Measurements from ENCODE around the gene TOR1AIP2. TPM values are rescaled to one million over a fixed set of nuclear protein-coding genes. Genes with fewer than 3 reads are reported as not detected.
"Not testable (repeated sequence)": the region's sequence is repeated elsewhere in the genome, so short reads cannot be mapped to it uniquely, and the experiment has no call there.

TOR1AIP2 gene
- total RNA-seq, 1 donor from 2014 or later = 88.5 TPM

DNA sequence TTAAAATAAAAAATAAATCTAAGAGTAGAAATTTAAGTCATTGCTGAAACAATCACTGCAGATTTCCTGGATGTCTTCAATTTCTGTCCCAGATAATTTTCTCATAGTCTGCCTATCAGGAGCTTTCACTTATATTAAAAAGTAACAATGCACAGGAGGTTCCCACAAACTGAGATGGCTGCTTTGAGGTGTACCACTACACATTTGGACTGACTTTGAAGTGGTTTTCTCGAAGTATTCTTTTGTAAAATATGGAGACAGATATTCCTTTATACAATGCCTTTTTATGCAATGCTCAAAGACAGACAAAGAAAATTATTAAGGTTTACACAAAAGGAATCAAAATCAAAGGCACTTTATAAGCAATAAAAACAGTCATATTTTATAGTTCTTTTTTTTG lies 24.5 kb downstream of the TOR1AIP2 start:
- H3K9me3 ChIP-seq = no peaks in the 10 kb centered on the region
- H3K36me3 ChIP-seq = peaks cover 66% of the 10 kb centered on the region
- no peak overlapping the region for H3K4me3 ChIP-seq
- no peaks in the 10 kb centered on the region for H3K4me1 ChIP-seq
- TF ChIP-seq CTCF (IDR thresholded peaks at IDR 0.05) = no peak
- no peak for ATAC-seq
- no peaks in the 10 kb centered on the region for H3K27me3 ChIP-seq
- no peak for DNase-seq
- intact Hi-C loops (cut with DNase I) = no loop called here
- H3K27ac ChIP-seq = no peak overlapping the region

GRCh38 chr1:179848233-179848632 lies 29.4 kb downstream of the TOR1AIP2 start:
- Histone ChIP-seq H3K27ac (no peak overlapping the region), H3K27me3 (no peaks in the 10 kb centered on the region), H3K4me3 (no peak overlapping the region), H3K36me3 (peaks cover 80% of the 10 kb centered on the region), H3K9me3 (no peaks in the 10 kb centered on the region), H3K4me1 (no peaks in the 10 kb centered on the region)
- TF ChIP-seq CTCF (IDR thresholded peaks at IDR 0.05) = no peak
- DNase-seq (no peak), ATAC-seq (no peak)
- intact Hi-C loops (cut with DNase I) = no loop called here

- Histone ChIP-seq H3K9me3 (no peaks in the 10 kb centered on the region), H3K4me1 (no peaks in the 10 kb centered on the region), H3K27ac (no peak overlapping the region), H3K27me3 (no peaks in the 10 kb centered on the region), H3K36me3 (peaks cover 23% of the 10 kb centered on the region), H3K4me3 (no peak overlapping the region)
- no peak for TF ChIP-seq CTCF (IDR thresholded peaks at IDR 0.05)
- DNase-seq = no peak
- intact Hi-C loops (cut with DNase I) = no loop called here
- ATAC-seq = no peak
These were observed 37.5 kb downstream of the TOR1AIP2 start for GRCh38 chr1:179840107-179840506.

GRCh38 chr1:179836686-179837445 lies 40.7 kb downstream of the TOR1AIP2 start:
- DNase-seq; H3K4me3 ChIP-seq; H3K4me1 ChIP-seq; H3K27ac ChIP-seq; H3K9me3 ChIP-seq; H3K36me3 ChIP-seq; intact Hi-C loops (cut with DNase I); H3K27me3 ChIP-seq; ATAC-seq: not testable (repeated sequence)

DNA sequence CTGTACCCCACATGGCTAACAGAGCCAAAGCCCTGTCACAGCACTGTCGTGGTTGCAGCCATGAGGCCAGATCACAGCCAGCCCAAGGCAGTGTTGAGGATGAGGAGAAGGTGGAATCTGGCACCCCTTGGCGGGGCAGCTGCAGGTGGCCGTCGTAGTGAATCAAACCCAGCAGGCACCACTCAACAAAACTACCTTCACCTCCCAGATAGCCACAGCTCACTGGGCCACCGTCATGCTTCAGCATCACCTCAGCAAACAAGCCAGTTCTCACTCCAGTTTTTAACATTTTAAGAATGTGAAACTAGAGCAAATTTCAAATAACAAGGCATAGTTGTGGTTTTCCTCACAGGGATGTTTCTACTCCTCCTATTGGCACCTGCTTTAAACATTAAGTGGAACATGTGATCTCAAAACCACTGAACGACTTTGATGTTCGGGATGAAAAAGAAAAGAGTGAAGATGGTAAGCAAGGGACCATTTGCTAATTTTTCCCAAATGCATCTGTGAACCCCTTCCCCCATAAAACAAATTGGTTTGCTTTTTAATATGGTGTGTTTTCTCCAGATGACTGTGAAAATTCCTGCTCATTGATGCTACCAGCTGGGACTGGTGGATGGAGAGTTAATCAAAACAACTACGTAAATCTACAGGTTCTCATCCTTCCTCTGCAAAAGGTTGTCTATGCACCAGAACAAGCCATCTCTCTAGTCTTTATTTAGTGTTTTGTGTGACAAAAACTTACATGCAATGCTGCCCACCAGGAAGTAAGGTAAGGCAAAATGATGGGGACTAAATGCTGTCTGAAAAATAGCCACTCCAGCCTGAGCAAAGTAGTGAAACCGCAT lies 45.5 kb downstream of the TOR1AIP2 start:
- no peak overlapping the region for H3K4me3 ChIP-seq
- H3K27me3 ChIP-seq = no peaks in the 10 kb centered on the region
- intact Hi-C loops (cut with DNase I) = no loop called here
- no peaks in the 10 kb centered on the region for H3K36me3 ChIP-seq
- H3K27ac ChIP-seq = no peak overlapping the region
- ATAC-seq = peak; percentile 13
- no peak for TF ChIP-seq CTCF (IDR thresholded peaks at IDR 0.05)
- H3K9me3 ChIP-seq = no peaks in the 10 kb centered on the region
- H3K4me1 ChIP-seq = no peaks in the 10 kb centered on the region
- DNase-seq = no peak

GRCh38 chr1:179831225-179831624 lies 46.4 kb downstream of the TOR1AIP2 start:
- no peaks in the 10 kb centered on the region for H3K27me3 ChIP-seq
- ATAC-seq = peak; percentile 68
- H3K27ac ChIP-seq = no peak overlapping the region
- H3K9me3 ChIP-seq = no peaks in the 10 kb centered on the region
- TF ChIP-seq CTCF (IDR thresholded peaks at IDR 0.05) = no peak
- no peak overlapping the region for H3K4me3 ChIP-seq
- H3K4me1 ChIP-seq = no peaks in the 10 kb centered on the region
- DNase-seq = no peak
- H3K36me3 ChIP-seq = no peaks in the 10 kb centered on the region
- intact Hi-C loops (cut with DNase I) = no loop called here

Data from upper lobe of right lung (tissue), 1 donor.